ENCODE results near the gene YPEL1. TPM values are rescaled to one million over a fixed set of nuclear protein-coding genes. Genes with fewer than 3 reads are reported as not detected.

Gene YPEL1
- total and polyA plus RNA-seq, 2 of the 13 experiments (the other 11 are each of a cell fraction or from before 2014, with no cell fraction given) = 0.33 to 2.5 TPM

- peak; percentile 60; the same call in 1 of the 2 replicates for TF ChIP-seq ZBTB34 (CRISPR knock-in tag; IDR thresholded peaks at IDR 0.05)
- no peak for TF ChIP-seq ZNF496 (CRISPR knock-in tag; IDR thresholded peaks at IDR 0.05; ENCODE audit: insufficient replicate concordance)
- no peak for TF ChIP-seq ZNF660 (CRISPR knock-in tag; IDR thresholded peaks at IDR 0.05; ENCODE audit: borderline replicate concordance, low read depth)
- no peak for TF ChIP-seq FOXP1 (IDR thresholded peaks at IDR 0.05)
- peak; percentile 81; the same call in 1 of the 2 replicates for TF ChIP-seq FOXP1 (CRISPR knock-in tag; IDR thresholded peaks at IDR 0.05)
- TF ChIP-seq ZSCAN29 (CRISPR knock-in tag; conservative IDR thresholded peaks at IDR 0.05) = peak; percentile 34; the same call in 1 of the 2 replicates
- no peak for TF ChIP-seq ZNF652 (CRISPR knock-in tag; IDR thresholded peaks at IDR 0.05; ENCODE audit: borderline replicate concordance, low read depth)
- TF ChIP-seq KDM4B (CRISPR knock-in tag; IDR thresholded peaks at IDR 0.05) = no peak
- TF ChIP-seq, protein P1, sequence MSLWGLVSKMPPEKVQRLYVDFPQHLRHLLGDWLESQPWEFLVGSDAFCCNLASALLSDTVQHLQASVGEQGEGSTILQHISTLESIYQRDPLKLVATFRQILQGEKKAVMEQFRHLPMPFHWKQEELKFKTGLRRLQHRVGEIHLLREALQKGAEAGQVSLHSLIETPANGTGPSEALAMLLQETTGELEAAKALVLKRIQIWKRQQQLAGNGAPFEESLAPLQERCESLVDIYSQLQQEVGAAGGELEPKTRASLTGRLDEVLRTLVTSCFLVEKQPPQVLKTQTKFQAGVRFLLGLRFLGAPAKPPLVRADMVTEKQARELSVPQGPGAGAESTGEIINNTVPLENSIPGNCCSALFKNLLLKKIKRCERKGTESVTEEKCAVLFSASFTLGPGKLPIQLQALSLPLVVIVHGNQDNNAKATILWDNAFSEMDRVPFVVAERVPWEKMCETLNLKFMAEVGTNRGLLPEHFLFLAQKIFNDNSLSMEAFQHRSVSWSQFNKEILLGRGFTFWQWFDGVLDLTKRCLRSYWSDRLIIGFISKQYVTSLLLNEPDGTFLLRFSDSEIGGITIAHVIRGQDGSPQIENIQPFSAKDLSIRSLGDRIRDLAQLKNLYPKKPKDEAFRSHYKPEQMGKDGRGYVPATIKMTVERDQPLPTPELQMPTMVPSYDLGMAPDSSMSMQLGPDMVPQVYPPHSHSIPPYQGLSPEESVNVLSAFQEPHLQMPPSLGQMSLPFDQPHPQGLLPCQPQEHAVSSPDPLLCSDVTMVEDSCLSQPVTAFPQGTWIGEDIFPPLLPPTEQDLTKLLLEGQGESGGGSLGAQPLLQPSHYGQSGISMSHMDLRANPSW (CRISPR knock-in tag; IDR thresholded peaks at IDR 0.05; ENCODE audit: borderline replicate concordance) = no peak
- no peak for TF ChIP-seq DNMT3B (CRISPR knock-in tag; conservative IDR thresholded peaks at IDR 0.05)
- no peak for TF ChIP-seq POLR2AphosphoS5 (IDR thresholded peaks at IDR 0.05; ENCODE audit: low read depth, low read length)
- TF ChIP-seq ZNF720 (CRISPR knock-in tag; IDR thresholded peaks at IDR 0.05) = no peak
- no peak for TF ChIP-seq ZNF253 (CRISPR knock-in tag; IDR thresholded peaks at IDR 0.05; ENCODE audit: borderline replicate concordance)
- peak; percentile 65; the same call in 1 of the 2 replicates for TF ChIP-seq ERF (CRISPR knock-in tag; IDR thresholded peaks at IDR 0.05)
- TF ChIP-seq, protein P2, sequence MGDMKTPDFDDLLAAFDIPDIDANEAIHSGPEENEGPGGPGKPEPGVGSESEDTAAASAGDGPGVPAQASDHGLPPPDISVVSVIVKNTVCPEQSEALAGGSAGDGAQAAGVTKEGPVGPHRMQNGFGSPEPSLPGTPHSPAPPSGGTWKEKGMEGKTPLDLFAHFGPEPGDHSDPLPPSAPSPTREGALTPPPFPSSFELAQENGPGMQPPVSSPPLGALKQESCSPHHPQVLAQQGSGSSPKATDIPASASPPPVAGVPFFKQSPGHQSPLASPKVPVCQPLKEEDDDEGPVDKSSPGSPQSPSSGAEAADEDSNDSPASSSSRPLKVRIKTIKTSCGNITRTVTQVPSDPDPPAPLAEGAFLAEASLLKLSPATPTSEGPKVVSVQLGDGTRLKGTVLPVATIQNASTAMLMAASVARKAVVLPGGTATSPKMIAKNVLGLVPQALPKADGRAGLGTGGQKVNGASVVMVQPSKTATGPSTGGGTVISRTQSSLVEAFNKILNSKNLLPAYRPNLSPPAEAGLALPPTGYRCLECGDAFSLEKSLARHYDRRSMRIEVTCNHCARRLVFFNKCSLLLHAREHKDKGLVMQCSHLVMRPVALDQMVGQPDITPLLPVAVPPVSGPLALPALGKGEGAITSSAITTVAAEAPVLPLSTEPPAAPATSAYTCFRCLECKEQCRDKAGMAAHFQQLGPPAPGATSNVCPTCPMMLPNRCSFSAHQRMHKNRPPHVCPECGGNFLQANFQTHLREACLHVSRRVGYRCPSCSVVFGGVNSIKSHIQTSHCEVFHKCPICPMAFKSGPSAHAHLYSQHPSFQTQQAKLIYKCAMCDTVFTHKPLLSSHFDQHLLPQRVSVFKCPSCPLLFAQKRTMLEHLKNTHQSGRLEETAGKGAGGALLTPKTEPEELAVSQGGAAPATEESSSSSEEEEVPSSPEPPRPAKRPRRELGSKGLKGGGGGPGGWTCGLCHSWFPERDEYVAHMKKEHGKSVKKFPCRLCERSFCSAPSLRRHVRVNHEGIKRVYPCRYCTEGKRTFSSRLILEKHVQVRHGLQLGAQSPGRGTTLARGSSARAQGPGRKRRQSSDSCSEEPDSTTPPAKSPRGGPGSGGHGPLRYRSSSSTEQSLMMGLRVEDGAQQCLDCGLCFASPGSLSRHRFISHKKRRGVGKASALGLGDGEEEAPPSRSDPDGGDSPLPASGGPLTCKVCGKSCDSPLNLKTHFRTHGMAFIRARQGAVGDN (CRISPR knock-in tag; IDR thresholded peaks at IDR 0.05) = peak; percentile 92
- TF ChIP-seq, protein P3, sequence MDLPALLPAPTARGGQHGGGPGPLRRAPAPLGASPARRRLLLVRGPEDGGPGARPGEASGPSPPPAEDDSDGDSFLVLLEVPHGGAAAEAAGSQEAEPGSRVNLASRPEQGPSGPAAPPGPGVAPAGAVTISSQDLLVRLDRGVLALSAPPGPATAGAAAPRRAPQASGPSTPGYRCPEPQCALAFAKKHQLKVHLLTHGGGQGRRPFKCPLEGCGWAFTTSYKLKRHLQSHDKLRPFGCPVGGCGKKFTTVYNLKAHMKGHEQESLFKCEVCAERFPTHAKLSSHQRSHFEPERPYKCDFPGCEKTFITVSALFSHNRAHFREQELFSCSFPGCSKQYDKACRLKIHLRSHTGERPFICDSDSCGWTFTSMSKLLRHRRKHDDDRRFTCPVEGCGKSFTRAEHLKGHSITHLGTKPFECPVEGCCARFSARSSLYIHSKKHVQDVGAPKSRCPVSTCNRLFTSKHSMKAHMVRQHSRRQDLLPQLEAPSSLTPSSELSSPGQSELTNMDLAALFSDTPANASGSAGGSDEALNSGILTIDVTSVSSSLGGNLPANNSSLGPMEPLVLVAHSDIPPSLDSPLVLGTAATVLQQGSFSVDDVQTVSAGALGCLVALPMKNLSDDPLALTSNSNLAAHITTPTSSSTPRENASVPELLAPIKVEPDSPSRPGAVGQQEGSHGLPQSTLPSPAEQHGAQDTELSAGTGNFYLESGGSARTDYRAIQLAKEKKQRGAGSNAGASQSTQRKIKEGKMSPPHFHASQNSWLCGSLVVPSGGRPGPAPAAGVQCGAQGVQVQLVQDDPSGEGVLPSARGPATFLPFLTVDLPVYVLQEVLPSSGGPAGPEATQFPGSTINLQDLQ (CRISPR knock-in tag; IDR thresholded peaks at IDR 0.05) = peak; percentile 32; the same call in 1 of the 2 replicates
- TF ChIP-seq ZNF557 (CRISPR knock-in tag; IDR thresholded peaks at IDR 0.05) = no peak
- peak; percentile 53; the same call in 1 of the 2 replicates for TF ChIP-seq KMT2A (CRISPR knock-in tag; IDR thresholded peaks at IDR 0.05)
- no peak for TF ChIP-seq HOXA7 (CRISPR knock-in tag; IDR thresholded peaks at IDR 0.05)
Observed at GRCh38 chr22:21677606-21678443, 57.8 kb downstream of the YPEL1 start (continued).

All from HepG2 (cell line).